ENCODE data around the gene EFCAB12. TPM values are rescaled to one million over a fixed set of nuclear protein-coding genes. Genes with fewer than 3 reads are reported as not detected.

The EFCAB12 gene
- total and polyA plus RNA-seq, 10 of the 15 experiments (the other 5 are each of a cell fraction or from before 2014, with no cell fraction given): 0.02 to 0.85 (median 0.33) TPM

DNA sequence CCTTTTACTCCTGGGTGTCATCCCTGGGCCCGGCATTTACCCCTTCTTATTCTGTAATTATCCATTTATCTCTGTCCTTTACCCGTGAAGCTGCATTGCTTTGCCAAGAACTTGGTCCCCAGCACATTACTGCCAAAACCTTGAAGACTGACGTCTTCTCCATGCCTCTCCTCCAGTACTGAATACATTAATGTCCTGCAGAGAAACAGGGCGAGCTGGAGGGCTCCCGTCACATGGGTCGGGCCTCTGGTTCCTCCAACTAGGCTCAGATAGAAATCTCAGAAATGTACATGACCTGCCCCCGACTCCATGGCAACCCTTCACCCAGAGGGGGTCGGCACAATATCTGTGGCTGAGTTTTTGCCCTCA is 445 bp downstream of the EFCAB12 start (continued):
- TF ChIP-seq RAD21 (IDR thresholded peaks at IDR 0.05; ENCODE audit: insufficient read depth, low read depth, low read length): no peak
- no peak for TF ChIP-seq SMAD1 (IDR thresholded peaks at IDR 0.05; ENCODE audit: low read depth, partially characterized antibody)
- no peak for TF ChIP-seq CBFB (IDR thresholded peaks at IDR 0.05; ENCODE audit: low read depth)
- TF ChIP-seq, protein P1, sequence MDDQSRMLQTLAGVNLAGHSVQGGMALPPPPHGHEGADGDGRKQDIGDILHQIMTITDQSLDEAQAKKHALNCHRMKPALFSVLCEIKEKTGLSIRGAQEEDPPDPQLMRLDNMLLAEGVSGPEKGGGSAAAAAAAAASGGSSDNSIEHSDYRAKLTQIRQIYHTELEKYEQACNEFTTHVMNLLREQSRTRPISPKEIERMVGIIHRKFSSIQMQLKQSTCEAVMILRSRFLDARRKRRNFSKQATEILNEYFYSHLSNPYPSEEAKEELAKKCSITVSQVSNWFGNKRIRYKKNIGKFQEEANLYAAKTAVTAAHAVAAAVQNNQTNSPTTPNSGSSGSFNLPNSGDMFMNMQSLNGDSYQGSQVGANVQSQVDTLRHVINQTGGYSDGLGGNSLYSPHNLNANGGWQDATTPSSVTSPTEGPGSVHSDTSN (IDR thresholded peaks at IDR 0.05; ENCODE audit: insufficient replicate concordance, low read depth, low read length): no peak
- no peak for TF ChIP-seq ZNF384 (IDR thresholded peaks at IDR 0.05; ENCODE audit: borderline replicate concordance, low read depth, low read length)

DNA sequence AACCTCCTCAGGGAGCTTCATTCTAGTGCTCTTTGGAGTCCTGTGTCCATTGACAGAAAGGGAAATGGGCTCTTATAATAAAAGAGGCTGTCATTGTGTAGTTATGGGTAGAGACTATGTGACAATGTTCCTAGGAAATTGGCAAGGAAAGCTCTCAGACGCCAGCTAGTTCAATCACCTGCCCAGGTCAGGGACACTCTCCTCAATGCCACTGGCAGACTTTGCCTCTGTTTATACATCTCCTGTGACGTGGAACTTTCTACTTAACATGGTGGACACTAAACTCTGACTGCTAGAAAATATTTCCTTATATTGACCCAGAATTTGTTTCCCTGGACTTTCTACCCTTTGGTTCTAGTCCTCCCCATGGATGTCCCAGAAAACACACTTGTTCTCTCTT is 2.8 kb downstream of the EFCAB12 start:
- Histone ChIP-seq H3K4me1 (ENCODE audit: control insufficient read depth, insufficient read depth, low read length) (peaks cover 26% of the 10 kb centered on the region), H4K20me1 (ENCODE audit: control insufficient read depth, insufficient read depth) (no peaks in the 10 kb centered on the region), H2AFZ (ENCODE audit: control insufficient read depth, low read depth, low read length) (no peak overlapping the region; the same call in 1 of the 2 replicates), H3K4me3 (no peak overlapping the region), H3K27ac (ENCODE audit: control insufficient read depth, insufficient read depth) (no peak overlapping the region), H3K4me2 (ENCODE audit: control insufficient read depth, insufficient read depth) (no peak overlapping the region), H3K79me2 (ENCODE audit: control insufficient read depth, insufficient read depth, low read length) (no peaks in the 10 kb centered on the region), H3K27me3 (replicated peaks in 1 of 2; ENCODE audit: control insufficient read depth in 2 of 2, insufficient read depth in 2 of 2, low read length in 1 of 2) (no peaks in the 10 kb centered on the region), H3K9me3 (replicated peaks; ENCODE audit: control insufficient read depth, insufficient read depth, low read length) (peaks cover 2% of the 10 kb centered on the region; the same call in 2 of the 3 replicates), H3K9ac (ENCODE audit: control insufficient read depth, insufficient read depth, low read length) (no peak overlapping the region), H3K36me3 (ENCODE audit: control insufficient read depth in 2 of 2, insufficient read depth in 2 of 2, low read length in 1 of 2) (no peaks in the 10 kb centered on the region; a peak in 1 of 4 replicates)
- TF ChIP-seq, protein P2, sequence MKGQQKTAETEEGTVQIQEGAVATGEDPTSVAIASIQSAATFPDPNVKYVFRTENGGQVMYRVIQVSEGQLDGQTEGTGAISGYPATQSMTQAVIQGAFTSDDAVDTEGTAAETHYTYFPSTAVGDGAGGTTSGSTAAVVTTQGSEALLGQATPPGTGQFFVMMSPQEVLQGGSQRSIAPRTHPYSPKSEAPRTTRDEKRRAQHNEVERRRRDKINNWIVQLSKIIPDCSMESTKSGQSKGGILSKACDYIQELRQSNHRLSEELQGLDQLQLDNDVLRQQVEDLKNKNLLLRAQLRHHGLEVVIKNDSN (IDR thresholded peaks at IDR 0.05; ENCODE audit: borderline replicate concordance, extremely low read length, insufficient read depth, low read depth, low read length): no peak
- TF ChIP-seq SIX5 (IDR thresholded peaks at IDR 0.05; ENCODE audit: low read depth, low read length, severe bottlenecking) (no peak), NR2C2 (IDR thresholded peaks at IDR 0.05; ENCODE audit: borderline replicate concordance, control insufficient read depth, insufficient read length, low read depth) (no peak), EED (IDR thresholded peaks at IDR 0.05; ENCODE audit: low read depth) (no peak), NBN (IDR thresholded peaks at IDR 0.05) (no peak), BHLHE40 (IDR thresholded peaks at IDR 0.05; ENCODE audit: borderline replicate concordance in 1 of 2, low read depth in 2 of 2, low read length in 1 of 2) (no peak), HDGF (IDR thresholded peaks at IDR 0.05) (no peak), CHD2 (IDR thresholded peaks at IDR 0.05; ENCODE audit: borderline replicate concordance, low read depth, low read length) (no peak), NRF1 (conservative IDR thresholded peaks at IDR 0.05; ENCODE audit: low read depth, low read length) (no peak), NFIC (IDR thresholded peaks at IDR 0.05; ENCODE audit: low read depth, low read length) (no peak)
- TF ChIP-seq, protein P3, sequence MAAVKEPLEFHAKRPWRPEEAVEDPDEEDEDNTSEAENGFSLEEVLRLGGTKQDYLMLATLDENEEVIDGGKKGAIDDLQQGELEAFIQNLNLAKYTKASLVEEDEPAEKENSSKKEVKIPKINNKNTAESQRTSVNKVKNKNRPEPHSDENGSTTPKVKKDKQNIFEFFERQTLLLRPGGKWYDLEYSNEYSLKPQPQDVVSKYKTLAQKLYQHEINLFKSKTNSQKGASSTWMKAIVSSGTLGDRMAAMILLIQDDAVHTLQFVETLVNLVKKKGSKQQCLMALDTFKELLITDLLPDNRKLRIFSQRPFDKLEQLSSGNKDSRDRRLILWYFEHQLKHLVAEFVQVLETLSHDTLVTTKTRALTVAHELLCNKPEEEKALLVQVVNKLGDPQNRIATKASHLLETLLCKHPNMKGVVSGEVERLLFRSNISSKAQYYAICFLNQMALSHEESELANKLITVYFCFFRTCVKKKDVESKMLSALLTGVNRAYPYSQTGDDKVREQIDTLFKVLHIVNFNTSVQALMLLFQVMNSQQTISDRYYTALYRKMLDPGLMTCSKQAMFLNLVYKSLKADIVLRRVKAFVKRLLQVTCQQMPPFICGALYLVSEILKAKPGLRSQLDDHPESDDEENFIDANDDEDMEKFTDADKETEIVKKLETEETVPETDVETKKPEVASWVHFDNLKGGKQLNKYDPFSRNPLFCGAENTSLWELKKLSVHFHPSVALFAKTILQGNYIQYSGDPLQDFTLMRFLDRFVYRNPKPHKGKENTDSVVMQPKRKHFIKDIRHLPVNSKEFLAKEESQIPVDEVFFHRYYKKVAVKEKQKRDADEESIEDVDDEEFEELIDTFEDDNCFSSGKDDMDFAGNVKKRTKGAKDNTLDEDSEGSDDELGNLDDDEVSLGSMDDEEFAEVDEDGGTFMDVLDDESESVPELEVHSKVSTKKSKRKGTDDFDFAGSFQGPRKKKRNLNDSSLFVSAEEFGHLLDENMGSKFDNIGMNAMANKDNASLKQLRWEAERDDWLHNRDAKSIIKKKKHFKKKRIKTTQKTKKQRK (IDR thresholded peaks at IDR 0.05; ENCODE audit: low read depth, low read length): no peak
- FAIRE-seq: no peak
- SMC1A ChIA-PET (ENCODE audit: uncharacterized antibody, unreplicated experiment): interaction anchor here (0.6 to 3.2 kb wide), 7 partner anchors 10 to 29 kb away, joined by 3 to 19 read pairs (median 5); partner anchors contain the start of gene MBD4
- CTCF ChIA-PET: interaction anchor here (0.8 to 3.9 kb wide), 4 partner anchors 13 to 42 kb away, joined by 3 to 17 read pairs (median 6); partner anchors contain the start of genes IFT122 and MBD4
- in situ Hi-C loops (cut with MboI) (no loop called here), intact Hi-C loops (cut with micrococcal nuclease; ENCODE audit: unreplicated experiment) (no loop called here)
- POLR2A ChIA-PET: interaction anchor here (0.6 to 5.3 kb wide), 7 partner anchors 9 to 541 kb away, joined by 3 to 40 read pairs (median 3); partner anchors contain the start of genes IFT122 and MBD4
- RAD21 ChIA-PET (ENCODE audit: unreplicated experiment): interaction anchor here (1.1 to 5.9 kb wide), 9 partner anchors 8 to 42 kb away, joined by 3 to 29 read pairs (median 5); partner anchors contain the start of genes IFT122 and MBD4
- WGBS (ENCODE audit: insufficient coverage, insufficient replicate concordance, low lambda C conversion rate, missing lambda C conversion rate): 100% methylated on average over 2 of the region's 2 CpGs
- no peak for DNase-seq (ENCODE audit: low read depth, low spot score)
- ATAC-seq: no peak
- BruUV-seq (replicated peaks): no TSS peak

Measured in GM12878 (cell line).